OCI-LY3 (cell line): ENCODE data around the gene LGI4.

Experiments used
- H2AFZ ChIP-seq: fragments of 200-600, 300-600 bp; shearing (Covaris generic); 2 replicates; pipeline ENCODE4 v1.6.0; 2014; ENCODE audit warnings: antibody characterized with exemption, low read depth, low read length
- H3K27ac ChIP-seq: fragments of 200-600, 300-600 bp; sonication (generic); 2 replicates; pipeline ENCODE4 v1.5.1; 2014; ENCODE audit warnings: mild to moderate bottlenecking, low read length, moderate library complexity, mixed read lengths
- H3K27me3 ChIP-seq: fragments of 200-600, 300-600 bp; sonication (generic); 2 replicates; pipeline ENCODE4 v1.6.1; 2014; ENCODE audit warnings: low read depth, low read length, mixed read lengths
- H3K36me3 ChIP-seq: fragments of 200-600, 300-600 bp; sonication (generic); replicated peaks from 2 replicates; pipeline ENCODE3; 2014; ENCODE audit warnings: low read depth, low read length, mixed read lengths
- H3K4me1 ChIP-seq: fragments of 300-600, 200-600 bp; sonication (generic); 2 replicates; pipeline ENCODE4 v1.6.1; 2014; ENCODE audit warnings: low read length, mixed read lengths
- H3K4me2 ChIP-seq: fragments of 200-600, 300-600 bp; sonication (generic); 2 replicates; pipeline ENCODE4 v1.6.1; 2014; ENCODE audit warnings: low read length, mixed read lengths
- H3K4me3 ChIP-seq: fragments of 300-600, 200-600 bp; sonication (generic); 2 replicates; pipeline ENCODE4 v1.5.1; 2014; ENCODE audit warnings: antibody characterized with exemption, mild to moderate bottlenecking, low read length, moderate library complexity
- H3K79me2 ChIP-seq: fragments of 300-600, 200-600 bp; shearing (Covaris generic); 2 replicates; pipeline ENCODE4 v1.6.1; 2014; ENCODE audit warnings: mild to moderate bottlenecking, low read length, mixed read lengths
- H3K9ac ChIP-seq: fragments of 300-600, 200-600 bp; shearing (Covaris generic); 2 replicates; pipeline ENCODE4 v1.6.0; 2014; ENCODE audit warnings: mild to moderate bottlenecking, low read length, moderate library complexity
- H3K9me3 ChIP-seq: fragments of 200-600, 300-600 bp; shearing (Covaris generic); 2 replicates; pipeline ENCODE4 v1.6.1; 2014; ENCODE audit warnings: low read length, mixed read lengths; ENCODE audit not compliant: insufficient read depth
- H4K20me1 ChIP-seq: fragments of 200-600, 300-600 bp; sonication (generic); 2 replicates; pipeline ENCODE4 v1.6.1; 2016; ENCODE audit warnings: low read length, mixed read lengths; ENCODE audit not compliant: insufficient read depth
- EZH2phosphoT487 ChIP-seq: fragments of 200-600 bp; shearing (Covaris generic); IDR thresholded peaks from 2 replicates; pipeline ENCODE4 v1.6.1; 2018; ENCODE audit warnings: antibody characterized with exemption, mixed run types, low read depth
- TF ChIP-seq, protein P1 (sequence below): fragments of 200-600, 300-600 bp; sonication (generic); IDR thresholded peaks from 2 replicates; pipeline ENCODE4 v1.5.1; 2014; ENCODE audit warnings: antibody characterized with exemption, low read length, low read depth

The LGI4 gene

DNA sequence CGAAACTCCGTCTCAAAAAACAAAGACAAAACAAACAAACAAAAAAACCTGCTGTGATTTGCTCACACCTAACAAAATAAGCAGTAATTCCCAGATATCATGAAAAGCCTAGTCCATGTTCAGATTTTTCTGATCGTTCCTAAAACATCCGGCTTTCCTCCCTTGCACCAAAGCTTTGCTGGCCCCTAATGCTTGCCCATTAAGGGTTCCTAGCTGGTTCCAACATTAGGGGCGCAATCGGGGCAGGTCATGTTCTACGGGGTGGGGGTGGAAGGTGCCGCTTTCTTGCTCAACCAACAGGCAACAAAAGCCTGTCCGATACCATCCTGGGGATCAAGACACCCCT lies 44.7 kb downstream of the LGI4 start:
- peak overlapping the region; percentile 43 for H3K4me2 ChIP-seq

DNA sequence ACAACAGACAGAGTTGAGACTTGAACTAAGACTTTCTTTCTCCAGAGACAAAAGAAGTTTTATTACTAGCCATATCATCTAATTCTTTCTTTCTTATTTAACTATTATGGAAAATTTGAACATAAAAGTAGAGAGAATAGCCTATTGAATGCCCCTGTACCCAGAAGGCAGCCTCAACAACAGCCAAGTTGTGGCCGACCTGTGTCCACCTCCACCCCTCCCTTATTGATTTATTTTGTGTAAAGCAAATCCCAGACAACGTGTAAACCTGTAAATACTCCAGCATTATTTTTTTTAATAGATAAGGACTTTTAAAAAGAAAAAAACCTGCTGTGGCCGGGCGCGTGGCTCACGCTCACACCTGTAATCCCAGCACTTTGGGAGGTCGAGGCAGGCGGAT lies 45.3 kb downstream of the LGI4 start:
- Histone ChIP-seq H2AFZ (no peak overlapping the region), H3K4me3 (no peak overlapping the region), H3K9me3 (no peaks in the 10 kb centered on the region), H3K79me2 (no peaks in the 10 kb centered on the region), H3K9ac (no peak overlapping the region), H3K27ac (no peak overlapping the region), H3K4me2 (no peak overlapping the region), H3K27me3 (no peaks in the 10 kb centered on the region; the same call in 1 of the 2 replicates), H3K36me3 (no peaks in the 10 kb centered on the region), H3K4me1 (peaks cover 22% of the 10 kb centered on the region), H4K20me1 (no peaks in the 10 kb centered on the region)
- TF ChIP-seq, protein P1, sequence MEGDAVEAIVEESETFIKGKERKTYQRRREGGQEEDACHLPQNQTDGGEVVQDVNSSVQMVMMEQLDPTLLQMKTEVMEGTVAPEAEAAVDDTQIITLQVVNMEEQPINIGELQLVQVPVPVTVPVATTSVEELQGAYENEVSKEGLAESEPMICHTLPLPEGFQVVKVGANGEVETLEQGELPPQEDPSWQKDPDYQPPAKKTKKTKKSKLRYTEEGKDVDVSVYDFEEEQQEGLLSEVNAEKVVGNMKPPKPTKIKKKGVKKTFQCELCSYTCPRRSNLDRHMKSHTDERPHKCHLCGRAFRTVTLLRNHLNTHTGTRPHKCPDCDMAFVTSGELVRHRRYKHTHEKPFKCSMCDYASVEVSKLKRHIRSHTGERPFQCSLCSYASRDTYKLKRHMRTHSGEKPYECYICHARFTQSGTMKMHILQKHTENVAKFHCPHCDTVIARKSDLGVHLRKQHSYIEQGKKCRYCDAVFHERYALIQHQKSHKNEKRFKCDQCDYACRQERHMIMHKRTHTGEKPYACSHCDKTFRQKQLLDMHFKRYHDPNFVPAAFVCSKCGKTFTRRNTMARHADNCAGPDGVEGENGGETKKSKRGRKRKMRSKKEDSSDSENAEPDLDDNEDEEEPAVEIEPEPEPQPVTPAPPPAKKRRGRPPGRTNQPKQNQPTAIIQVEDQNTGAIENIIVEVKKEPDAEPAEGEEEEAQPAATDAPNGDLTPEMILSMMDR: no peak
- no peak for TF ChIP-seq EZH2phosphoT487

More for the DNA sequence above, 44.7 kb downstream of the LGI4 start:
- no peaks in the 10 kb centered on the region; the same call in 1 of the 2 replicates for H3K27me3 ChIP-seq
- H3K9ac ChIP-seq: no peak overlapping the region
- H3K79me2 ChIP-seq: no peaks in the 10 kb centered on the region
- H3K36me3 ChIP-seq: no peaks in the 10 kb centered on the region
- no peak overlapping the region for H3K27ac ChIP-seq
- H4K20me1 ChIP-seq: no peaks in the 10 kb centered on the region
- no peak for TF ChIP-seq EZH2phosphoT487
- TF ChIP-seq, protein P1: no peak
- H3K4me1 ChIP-seq: peaks cover 16% of the 10 kb centered on the region
- no peak overlapping the region for H2AFZ ChIP-seq
- 0 out of 2 replicates have a peak overlapping the region, but pooled peaks have one; percentile 26 for H3K4me3 ChIP-seq
- no peaks in the 10 kb centered on the region for H3K9me3 ChIP-seq

- no peak overlapping the region for H3K4me3 ChIP-seq
- no peaks in the 10 kb centered on the region for H4K20me1 ChIP-seq
- TF ChIP-seq EZH2phosphoT487: no peak
- TF ChIP-seq, protein P1: no peak
- H3K27me3 ChIP-seq: no peaks in the 10 kb centered on the region; the same call in 1 of the 2 replicates
- no peaks in the 10 kb centered on the region for H3K79me2 ChIP-seq
- no peak overlapping the region for H3K9ac ChIP-seq
- no peak overlapping the region for H2AFZ ChIP-seq
- H3K27ac ChIP-seq: no peak overlapping the region
- no peak overlapping the region for H3K4me2 ChIP-seq
- no peaks in the 10 kb centered on the region for H3K36me3 ChIP-seq
- no peaks in the 10 kb centered on the region for H3K9me3 ChIP-seq
- peaks cover 24% of the 10 kb centered on the region for H3K4me1 ChIP-seq
Observed at GRCh38 chr19:35088131-35088913, 46.5 kb downstream of the LGI4 start.

DNA sequence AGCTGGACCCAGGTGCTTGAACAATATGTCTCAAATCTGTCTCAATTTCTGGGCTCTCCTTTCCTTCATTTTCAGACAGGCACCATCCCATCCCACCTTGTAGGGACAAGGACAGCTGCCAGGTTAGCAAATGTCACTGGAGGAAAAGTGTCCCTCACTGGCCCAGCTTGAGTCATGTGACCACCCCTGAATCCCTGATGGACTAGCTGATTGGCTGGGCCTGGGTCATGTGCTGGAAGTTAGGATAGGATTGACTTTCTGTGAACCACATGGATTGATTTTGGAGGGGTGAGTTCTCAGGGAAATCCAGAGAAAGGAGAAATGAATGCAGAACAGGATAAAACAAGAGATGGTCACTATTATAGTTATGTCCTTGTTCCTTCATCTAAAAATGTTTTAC lies 47.5 kb downstream of the LGI4 start:
- Histone ChIP-seq H3K4me2 (no peak overlapping the region), H4K20me1 (no peaks in the 10 kb centered on the region), H3K9me3 (no peaks in the 10 kb centered on the region), H3K9ac (no peak overlapping the region), H2AFZ (no peak overlapping the region), H3K27ac (no peak overlapping the region), H3K36me3 (no peaks in the 10 kb centered on the region), H3K27me3 (no peaks in the 10 kb centered on the region; the same call in 1 of the 2 replicates), H3K4me3 (no peak overlapping the region), H3K79me2 (no peaks in the 10 kb centered on the region), H3K4me1 (peaks cover 24% of the 10 kb centered on the region)
- no peak for TF ChIP-seq EZH2phosphoT487
- TF ChIP-seq, protein P1: no peak
